Neuronal stem cell (in vitro differentiated cells): ENCODE results near the gene RXYLT1.

ENCODE experiments used
- DNase-seq: peaks from one replicate; pipeline ENCODE4 v3.0.0-alpha.2; 2013; ENCODE audit warnings: low spot score
- H2AFZ ChIP-seq: one replicate; pipeline ENCODE4 v1.6.1; 2013; ENCODE audit warnings: mild to moderate bottlenecking, low read length, inconsistent platforms
- H2AK5ac ChIP-seq: 2 replicates; pipeline ENCODE4 v1.6.1; 2013; ENCODE audit warnings: low read depth, mild to moderate bottlenecking, inconsistent platforms, low read length, moderate library complexity, mixed read lengths
- H2BK120ac ChIP-seq: 2 replicates; pipeline ENCODE4 v1.6.1; 2013; ENCODE audit warnings: low read depth, mild to moderate bottlenecking, inconsistent platforms, low read length, moderate library complexity, mixed read lengths
- H2BK12ac ChIP-seq: one replicate; pipeline ENCODE4 v1.6.1; 2013; ENCODE audit warnings: low read length, inconsistent platforms
- H2BK15ac ChIP-seq: 2 replicates; pipeline ENCODE4 v1.6.1; 2013; ENCODE audit warnings: mild to moderate bottlenecking, low read length, inconsistent platforms, mixed read lengths
- H2BK5ac ChIP-seq: one replicate; pipeline ENCODE4 v1.6.1; 2013; ENCODE audit warnings: inconsistent platforms, mild to moderate bottlenecking, low read length, moderate library complexity
- H3K14ac ChIP-seq: one replicate; pipeline ENCODE4 v1.6.1; 2013; ENCODE audit warnings: low read length, inconsistent platforms
- H3K18ac ChIP-seq: 2 replicates; pipeline ENCODE4 v1.6.1; 2013; ENCODE audit warnings: low read length, inconsistent platforms
- H3K23ac ChIP-seq: 2 replicates; pipeline ENCODE4 v1.6.1; 2013; ENCODE audit warnings: low read depth, mild to moderate bottlenecking, mixed read lengths, low read length, inconsistent platforms; ENCODE audit not compliant: poor library complexity
- H3K27ac ChIP-seq: replicated peaks from 3 replicates; pipeline ENCODE4 v1.5.1; 2013; ENCODE audit warnings: low read length, inconsistent platforms
- H3K27me3 ChIP-seq, 3 experiments: 2 replicates each; pipeline ENCODE4 v1.6.1; 2013; ENCODE audit warnings: low read length in 3 of 3, mild to moderate bottlenecking in 2 of 3, inconsistent platforms in 1 of 3, low read depth in 1 of 3, mixed read lengths in 1 of 3, moderate library complexity in 1 of 3; ENCODE audit not compliant: control insufficient read depth in 3 of 3, insufficient read depth in 3 of 3
- H3K36me3 ChIP-seq, 2 donors: replicated peaks in 1 of 2; 2 replicates each; pipeline ENCODE4 v1.6.1; 2013; ENCODE audit warnings: low read length in 2 of 2; ENCODE audit not compliant: control insufficient read depth in 2 of 2, insufficient read depth in 2 of 2
- H3K4ac ChIP-seq: 2 replicates; pipeline ENCODE4 v1.6.1; 2013; ENCODE audit warnings: inconsistent platforms, mild to moderate bottlenecking, low read length, moderate library complexity
- H3K4me1 ChIP-seq, 2 donors: 1 replicate in 1 of 2; 2 replicates in 1 of 2; pipeline ENCODE4 v1.6.1; 2013; ENCODE audit warnings: low read length in 2 of 2, low read depth in 1 of 2; ENCODE audit not compliant: control insufficient read depth in 2 of 2, insufficient read depth in 1 of 2
- H3K4me2 ChIP-seq: one replicate; pipeline ENCODE4 v1.6.1; 2013; ENCODE audit warnings: mild to moderate bottlenecking, low read length, inconsistent platforms; ENCODE audit not compliant: insufficient read depth, poor library complexity, severe bottlenecking
- H3K4me3 ChIP-seq, 2 donors: 2 replicates each; pipeline ENCODE4 v1.5.1; 2013; ENCODE audit warnings: low read length in 2 of 2, mild to moderate bottlenecking in 2 of 2, inconsistent platforms in 1 of 2, moderate library complexity in 1 of 2
- H3K79me1 ChIP-seq: one replicate; pipeline ENCODE4 v1.6.1; 2013; ENCODE audit warnings: low read depth, mild to moderate bottlenecking, inconsistent platforms, low read length, moderate library complexity
- H3K9ac ChIP-seq: one replicate; pipeline ENCODE4 v1.6.1; 2013; ENCODE audit warnings: mild to moderate bottlenecking, low read depth, low read length, inconsistent platforms; ENCODE audit not compliant: poor library complexity
- H3K9me3 ChIP-seq, 2 donors: replicated peaks in 1 of 2; 2 replicates each; pipeline versions ENCODE3 to v1.6.1; 2013; ENCODE audit warnings: low read length in 2 of 2, mild to moderate bottlenecking in 2 of 2, inconsistent platforms in 1 of 2, low read depth in 1 of 2, mixed read lengths in 1 of 2, moderate library complexity in 1 of 2; ENCODE audit not compliant: control insufficient read depth in 2 of 2, insufficient read depth in 1 of 2
- H4K8ac ChIP-seq: one replicate; pipeline ENCODE4 v1.6.1; 2013; ENCODE audit warnings: low read depth, mild to moderate bottlenecking, inconsistent platforms, low read length, moderate library complexity
- H4K91ac ChIP-seq: one replicate; pipeline ENCODE4 v1.6.1; 2013; ENCODE audit warnings: low read length, low read depth, mild to moderate bottlenecking, inconsistent platforms; ENCODE audit not compliant: poor library complexity
- WGBS, 2 donors: extraction: QIAGEN DNeasy Blood & Tissue Kit; methylation state at CpG; one replicate each; pipeline ENCODE4 v1.1.7; 2013; ENCODE audit warnings: missing lambda C conversion rate in 2 of 2, mixed read lengths in 1 of 2; ENCODE audit not compliant: insufficient read length in 2 of 2, insufficient replicate concordance in 1 of 2; ENCODE audit errors: extremely low coverage in 2 of 2; 5-methylcytosine and 5-hydroxymethylcytosine counted together

RXYLT1 gene

DNA sequence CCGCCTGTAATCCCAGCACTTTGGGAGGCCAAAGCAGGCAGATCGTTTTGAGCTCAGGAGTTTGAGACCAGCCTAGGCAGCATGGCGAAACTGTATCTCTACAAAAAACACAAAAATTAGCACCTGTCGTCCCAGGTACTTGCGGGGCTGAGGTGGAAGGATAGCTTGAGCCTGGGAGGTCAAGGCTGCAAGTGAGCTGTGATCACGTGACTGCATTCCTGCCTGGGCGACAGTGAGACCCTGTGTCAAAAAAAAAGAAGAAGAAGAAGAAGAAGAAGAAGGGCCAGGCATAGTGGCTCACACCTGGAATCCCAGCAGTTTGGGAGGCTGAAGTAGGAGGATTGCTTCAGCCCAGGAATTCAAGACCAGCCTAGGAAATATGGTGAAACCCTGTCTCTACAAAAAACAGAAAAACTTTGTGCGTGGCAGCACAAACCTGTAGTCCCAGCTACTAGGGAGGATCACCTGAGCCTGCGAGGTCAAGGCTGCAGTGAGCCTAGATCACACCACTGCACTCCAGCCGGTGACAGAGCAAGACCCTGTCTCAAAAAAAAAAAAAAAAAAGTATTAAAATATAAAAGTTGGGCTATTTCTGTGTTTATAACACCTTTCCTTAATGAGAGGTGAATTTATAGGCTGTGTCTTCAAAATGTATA lies 15.5 kb downstream of the RXYLT1 start:
- H3K9me3 ChIP-seq: peaks cover 0 to 2% of the 10 kb centered on the region in 2 donors
- H2BK5ac ChIP-seq: no peak overlapping the region
- no peak overlapping the region for H2BK12ac ChIP-seq
- peak overlapping the region in 1 of 2 donors; percentile 41 for H3K4me3 ChIP-seq
- H4K91ac ChIP-seq: no peak overlapping the region
- no peak overlapping the region for H3K14ac ChIP-seq
- H2AK5ac ChIP-seq: no peak overlapping the region
- H3K18ac ChIP-seq: no peak overlapping the region
- H2BK15ac ChIP-seq: no peak overlapping the region
- H3K27ac ChIP-seq: no peak overlapping the region
- H3K4me2 ChIP-seq: no peak overlapping the region
- H3K36me3 ChIP-seq: peaks cover 3 to 32% of the 10 kb centered on the region in 2 donors
- no peaks in the 10 kb centered on the region for H3K79me1 ChIP-seq
- no peak for DNase-seq
- no CpG with 5 or more reads among the region's 10 CpGs for WGBS, 2 donors
- no peaks in the 10 kb centered on the region for H3K27me3 ChIP-seq
- H3K4me1 ChIP-seq: no peaks in the 10 kb centered on the region
- no peak overlapping the region for H3K23ac ChIP-seq
- H4K8ac ChIP-seq: no peak overlapping the region
- H2BK120ac ChIP-seq: no peak overlapping the region
- H3K4ac ChIP-seq: no peak overlapping the region
- no peak overlapping the region for H3K9ac ChIP-seq
- H2AFZ ChIP-seq: no peak overlapping the region

DNA sequence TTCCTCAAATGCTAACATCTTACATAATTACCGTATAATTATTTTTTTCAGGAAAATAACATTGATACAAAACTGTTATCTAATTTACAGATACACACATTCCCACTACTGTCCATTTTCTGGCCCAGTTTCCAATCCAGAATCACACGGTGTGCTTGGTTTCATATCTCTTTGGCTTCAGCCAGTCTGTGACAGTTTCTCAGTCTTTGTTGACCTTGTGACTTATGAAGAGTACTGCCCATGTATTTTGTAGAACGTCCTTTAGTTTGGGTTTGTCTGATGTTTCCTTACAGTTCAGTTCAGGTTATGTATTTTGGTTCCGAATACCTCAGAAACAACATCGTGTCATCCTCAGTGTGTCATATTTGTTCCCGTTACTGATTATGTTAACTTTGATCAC lies 16.2 kb downstream of the RXYLT1 start:
- Histone ChIP-seq H2BK15ac (no peak overlapping the region), H2BK5ac (no peak overlapping the region), H3K27me3 (no peaks in the 10 kb centered on the region), H3K4me1 (no peaks in the 10 kb centered on the region), H4K8ac (no peak overlapping the region), H2AFZ (no peak overlapping the region), H3K36me3 (peaks cover 2 to 25% of the 10 kb centered on the region in 2 donors), H3K18ac (no peak overlapping the region), H3K4ac (no peak overlapping the region), H2AK5ac (no peak overlapping the region), H4K91ac (no peak overlapping the region), H3K9me3 (peaks cover 0 to 2% of the 10 kb centered on the region in 2 donors), H3K9ac (no peak overlapping the region), H2BK120ac (no peak overlapping the region), H3K27ac (no peak overlapping the region), H2BK12ac (no peak overlapping the region), H3K4me2 (no peak overlapping the region), H3K14ac (no peak overlapping the region), H3K4me3 (no peak overlapping the region), H3K79me1 (no peaks in the 10 kb centered on the region), H3K23ac (no peak overlapping the region)
- 100% methylated on average over 1 of the region's 6 CpGs; no CpG with 5 or more reads in 1 of the 2 donors for WGBS, 2 donors
- no peak for DNase-seq

DNA sequence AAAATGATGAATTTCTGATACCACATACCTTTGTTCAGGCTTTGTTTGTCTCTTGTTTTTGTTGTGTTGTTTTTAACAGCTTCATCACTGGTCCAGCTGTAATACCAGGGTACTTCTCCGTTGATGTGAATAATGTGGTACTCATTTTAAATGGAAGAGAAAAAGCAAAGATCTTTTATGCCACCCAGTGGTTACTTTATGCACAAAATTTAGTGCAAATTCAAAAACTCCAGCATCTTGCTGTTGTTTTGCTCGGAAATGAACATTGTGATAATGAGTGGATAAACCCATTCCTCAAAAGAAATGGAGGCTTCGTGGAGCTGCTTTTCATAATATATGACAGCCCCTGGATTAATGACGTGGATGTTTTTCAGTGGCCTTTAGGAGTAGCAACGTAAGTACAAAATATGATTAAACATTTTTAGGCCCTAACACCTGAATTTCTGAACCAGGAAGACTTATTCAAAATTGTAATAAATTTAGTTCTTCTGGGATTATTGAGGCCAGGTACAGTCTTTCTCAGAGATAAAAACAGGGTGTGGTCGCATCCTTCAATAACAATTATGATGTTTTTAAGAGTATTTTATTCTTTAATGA lies 22.4 kb downstream of the RXYLT1 start:
- H4K91ac ChIP-seq: no peak overlapping the region
- H4K8ac ChIP-seq: no peak overlapping the region
- no peaks in the 10 kb centered on the region for H3K9me3 ChIP-seq
- no peak for DNase-seq
- H2BK15ac ChIP-seq: no peak overlapping the region
- no peak overlapping the region for H2AK5ac ChIP-seq
- no peaks in the 10 kb centered on the region for H3K27me3 ChIP-seq
- H3K79me1 ChIP-seq: no peaks in the 10 kb centered on the region
- no peak overlapping the region for H2AFZ ChIP-seq
- no peak overlapping the region for H3K14ac ChIP-seq
- no peak overlapping the region for H3K9ac ChIP-seq
- no peak overlapping the region for H2BK120ac ChIP-seq
- no peak overlapping the region for H2BK5ac ChIP-seq
- H3K4ac ChIP-seq: no peak overlapping the region
- no peak overlapping the region for H2BK12ac ChIP-seq
- H3K4me2 ChIP-seq: no peak overlapping the region
- no peak overlapping the region for H3K27ac ChIP-seq
- peaks cover 2 to 30% of the 10 kb centered on the region in 2 donors for H3K36me3 ChIP-seq
- no peak overlapping the region for H3K23ac ChIP-seq
- no peak overlapping the region for H3K4me3 ChIP-seq
- H3K4me1 ChIP-seq: no peaks in the 10 kb centered on the region
- no peak overlapping the region for H3K18ac ChIP-seq
- WGBS, 2 donors: no CpG with 5 or more reads among the region's 6 CpGs

DNA sequence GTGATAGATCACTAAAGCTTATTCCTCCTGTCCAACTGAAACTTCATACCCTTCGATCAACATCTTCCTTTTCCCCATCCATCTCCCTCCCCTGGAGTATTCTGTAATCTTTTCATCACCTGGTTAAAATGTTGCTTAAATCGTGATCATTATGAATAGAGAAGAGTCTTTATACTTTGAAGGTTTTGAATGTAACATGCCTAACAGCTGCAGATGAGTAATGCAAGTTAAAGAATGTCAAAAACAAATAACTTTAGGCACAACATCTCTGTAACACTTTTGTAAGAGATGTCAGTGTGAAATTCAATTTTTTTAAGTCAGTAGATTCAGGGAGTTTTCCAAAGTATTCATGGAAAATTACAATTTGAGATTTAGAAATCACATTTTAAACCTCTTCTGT lies 25.0 kb downstream of the RXYLT1 start:
- Histone ChIP-seq H2BK12ac (no peak overlapping the region), H3K79me1 (no peaks in the 10 kb centered on the region), H3K9ac (no peak overlapping the region), H3K9me3 (no peaks in the 10 kb centered on the region), H2BK5ac (no peak overlapping the region), H3K4me1 (no peaks in the 10 kb centered on the region), H4K8ac (no peak overlapping the region), H3K4me2 (no peak overlapping the region), H3K27me3 (no peaks in the 10 kb centered on the region), H3K36me3 (peaks cover 3 to 51% of the 10 kb centered on the region in 2 donors), H3K27ac (no peak overlapping the region), H3K14ac (no peak overlapping the region), H3K4ac (no peak overlapping the region), H4K91ac (no peak overlapping the region), H2AK5ac (no peak overlapping the region), H2BK15ac (no peak overlapping the region), H3K23ac (no peak overlapping the region), H2AFZ (no peak overlapping the region), H3K4me3 (no peak overlapping the region), H3K18ac (no peak overlapping the region), H2BK120ac (no peak overlapping the region)
- no peak for DNase-seq
- WGBS, 2 donors: no CpG with 5 or more reads among the region's 2 CpGs
